GM19043 (cell line): ENCODE data around the gene INF2.
"Not testable (repeated sequence)": the region's sequence is repeated elsewhere in the genome, so short reads cannot be mapped to it uniquely, and the experiment has no call there.

Experiments
- ATAC-seq: cut with Tn5 transposase; IDR thresholded peaks from one replicate; pipeline ENCODE4 v1.9.1; 2021; ENCODE audit warnings: low read depth; ENCODE audit not compliant: unreplicated experiment

The INF2 gene

DNA sequence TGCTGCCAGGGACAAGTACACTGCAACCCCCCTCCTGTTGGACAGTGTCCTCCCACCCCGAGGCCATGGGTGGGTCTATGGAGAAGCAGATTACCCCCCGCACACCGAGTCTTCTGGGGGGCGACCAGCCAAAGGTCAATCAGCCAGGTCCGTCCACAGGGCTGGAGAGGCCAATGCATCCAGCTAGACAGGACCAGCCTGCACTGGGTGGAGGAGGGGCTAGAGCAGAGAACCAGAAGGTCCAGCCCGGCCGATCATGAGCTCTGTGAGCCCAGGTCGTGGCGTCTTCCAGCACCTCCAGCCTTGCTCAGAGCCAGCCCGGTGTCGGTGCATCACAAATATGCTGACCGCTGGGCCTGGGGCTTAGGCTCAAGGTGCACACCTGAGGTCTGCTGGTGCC lies 26.5 kb downstream of the INF2 start:
- no peak for ATAC-seq

DNA sequence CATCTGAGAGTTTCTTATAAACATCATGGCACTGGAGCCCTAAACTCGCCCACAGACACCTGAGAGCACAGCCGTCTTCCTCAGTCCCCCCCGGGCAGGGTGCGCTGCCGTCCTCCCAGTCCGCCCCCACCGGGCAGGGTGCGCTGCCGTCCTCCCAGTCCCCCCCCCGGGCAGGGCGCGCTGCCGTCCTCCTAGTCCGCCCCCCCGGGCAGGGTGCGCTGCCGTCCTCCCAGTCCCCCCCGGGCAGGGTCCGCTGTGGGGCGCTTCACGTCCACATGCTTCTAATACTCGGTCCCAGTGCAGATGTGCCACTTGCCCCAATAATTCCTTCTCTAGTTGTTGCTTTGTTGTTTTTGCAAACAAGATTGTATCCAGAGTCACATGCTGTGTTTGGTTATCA lies 27.7 kb downstream of the INF2 start:
- ATAC-seq: no peak

DNA sequence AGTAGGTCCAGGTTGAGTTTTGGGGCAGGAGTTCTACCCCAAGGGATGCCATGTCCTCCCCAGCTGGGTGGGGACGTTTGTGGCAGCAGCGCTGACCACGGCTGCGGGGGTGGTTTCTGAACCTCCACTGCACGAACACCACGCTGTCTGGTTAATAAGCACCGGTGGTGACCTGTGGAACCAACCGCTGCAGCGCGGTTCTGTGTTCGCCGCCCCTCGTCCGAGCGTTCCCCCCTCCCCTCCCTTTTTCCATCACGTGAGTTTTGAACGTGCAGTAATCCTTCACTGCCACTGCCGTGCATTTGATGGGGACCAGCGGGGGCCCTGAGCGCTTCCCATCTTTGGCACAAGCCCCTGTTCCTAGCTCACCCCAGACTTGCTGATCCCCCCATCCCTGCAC lies 28.2 kb downstream of the INF2 start:
- no peak for ATAC-seq

DNA sequence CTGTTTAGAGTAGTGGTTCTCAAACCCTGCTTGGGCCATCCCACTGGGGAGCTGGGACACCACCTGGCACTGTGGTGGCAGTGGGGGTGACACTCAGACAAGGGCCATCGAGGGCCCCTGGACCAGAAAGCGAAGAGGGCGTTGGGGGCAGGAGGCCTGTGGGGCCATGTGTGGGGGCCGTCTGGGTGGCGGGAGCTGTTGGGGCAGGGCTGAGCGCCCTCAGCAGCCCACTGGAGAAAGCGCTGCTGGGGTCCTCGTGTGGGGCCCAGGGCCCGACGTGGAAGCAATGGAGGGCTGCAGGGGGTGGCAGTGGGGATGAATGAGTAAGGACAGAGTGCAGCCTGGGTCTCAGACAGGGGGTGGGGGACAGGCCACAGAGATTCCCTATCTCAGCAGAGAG lies 28.7 kb downstream of the INF2 start:
- no peak for ATAC-seq

DNA sequence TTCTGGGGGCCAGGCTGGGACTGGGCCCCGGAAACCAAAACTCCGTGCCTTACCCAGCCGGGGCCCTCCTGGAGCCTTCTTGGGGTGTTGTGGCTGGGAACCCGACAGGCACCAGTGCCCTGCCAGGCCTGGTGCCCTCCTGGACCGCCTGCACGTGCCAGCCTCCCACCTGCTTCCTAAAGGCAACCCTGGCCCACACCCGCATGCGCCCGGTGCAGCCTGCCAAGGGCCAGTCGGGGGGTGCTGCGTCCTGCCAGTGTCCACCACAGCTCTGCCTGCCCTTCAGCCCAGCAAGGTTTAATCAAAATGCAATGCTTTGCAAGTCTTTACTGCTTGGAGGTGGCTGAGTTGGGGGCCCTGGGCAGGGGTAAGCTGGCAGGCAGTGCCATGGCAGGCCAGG lies 29.5 kb downstream of the INF2 start:
- no peak for ATAC-seq

DNA sequence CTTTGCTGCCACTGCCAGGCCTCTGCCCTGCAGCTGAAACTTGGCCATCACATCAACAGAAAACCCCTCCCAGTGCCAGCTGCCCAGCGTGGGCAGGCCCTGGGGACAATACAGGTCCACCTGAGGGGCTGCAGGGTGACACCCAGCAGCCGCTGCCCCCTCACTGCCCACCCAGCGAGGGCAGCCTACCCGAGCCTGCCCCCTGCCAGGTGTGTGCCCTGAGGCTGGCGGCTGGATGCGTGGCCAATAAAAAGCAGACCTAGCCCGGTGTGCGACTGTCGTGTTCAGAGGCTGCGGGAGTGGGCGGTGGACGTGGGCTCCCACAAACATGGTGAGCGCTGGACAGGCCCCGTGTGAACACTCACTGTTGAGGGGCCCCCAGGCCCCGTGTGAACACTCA lies 29.9 kb downstream of the INF2 start:
- ATAC-seq: no peak

DNA sequence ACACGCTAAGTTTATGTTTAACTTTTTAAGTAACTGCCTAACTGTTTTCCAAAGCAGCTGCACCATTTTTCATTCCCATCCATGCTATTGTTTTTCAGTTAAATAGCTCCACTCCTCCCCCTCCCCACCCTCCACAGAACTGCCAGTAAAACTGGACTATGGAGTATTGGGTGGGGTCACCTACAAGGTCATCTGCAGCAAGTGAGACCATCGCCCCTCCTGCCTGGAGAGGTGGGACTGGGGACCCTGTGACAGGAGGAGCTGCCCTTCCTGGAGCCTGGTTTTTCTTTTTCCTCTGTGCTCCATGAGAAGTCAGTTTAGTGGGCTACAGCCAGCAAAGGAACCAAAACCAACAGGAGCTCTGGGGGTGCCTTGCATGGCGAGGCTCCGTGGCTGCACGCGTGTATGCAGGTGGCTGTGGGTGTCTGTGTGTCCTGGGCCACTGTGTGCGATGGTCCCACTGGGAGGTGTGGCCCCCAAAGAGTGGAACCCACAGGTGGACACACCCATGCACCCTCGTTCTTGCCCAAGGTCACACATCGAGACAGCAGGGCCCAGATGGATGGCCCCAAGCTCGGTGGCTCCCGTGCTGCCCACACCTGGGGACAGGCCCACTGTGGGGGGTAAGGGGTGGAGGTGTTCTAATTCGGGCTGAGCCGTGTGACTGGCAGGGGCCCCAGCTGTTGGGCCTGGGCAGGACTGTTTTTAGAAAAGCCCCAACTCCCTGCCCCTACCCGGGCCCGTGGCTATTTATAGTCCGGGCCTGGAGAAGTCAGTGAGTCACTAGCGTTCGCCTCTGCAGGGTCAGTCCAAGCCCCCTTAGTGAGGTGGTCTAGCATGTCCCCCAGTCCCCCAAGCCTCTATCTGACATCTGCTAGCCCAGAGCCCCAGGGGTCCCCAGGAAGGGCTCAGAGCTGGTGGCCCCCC lies 32.4 kb downstream of the INF2 start:
- no peak for ATAC-seq

DNA sequence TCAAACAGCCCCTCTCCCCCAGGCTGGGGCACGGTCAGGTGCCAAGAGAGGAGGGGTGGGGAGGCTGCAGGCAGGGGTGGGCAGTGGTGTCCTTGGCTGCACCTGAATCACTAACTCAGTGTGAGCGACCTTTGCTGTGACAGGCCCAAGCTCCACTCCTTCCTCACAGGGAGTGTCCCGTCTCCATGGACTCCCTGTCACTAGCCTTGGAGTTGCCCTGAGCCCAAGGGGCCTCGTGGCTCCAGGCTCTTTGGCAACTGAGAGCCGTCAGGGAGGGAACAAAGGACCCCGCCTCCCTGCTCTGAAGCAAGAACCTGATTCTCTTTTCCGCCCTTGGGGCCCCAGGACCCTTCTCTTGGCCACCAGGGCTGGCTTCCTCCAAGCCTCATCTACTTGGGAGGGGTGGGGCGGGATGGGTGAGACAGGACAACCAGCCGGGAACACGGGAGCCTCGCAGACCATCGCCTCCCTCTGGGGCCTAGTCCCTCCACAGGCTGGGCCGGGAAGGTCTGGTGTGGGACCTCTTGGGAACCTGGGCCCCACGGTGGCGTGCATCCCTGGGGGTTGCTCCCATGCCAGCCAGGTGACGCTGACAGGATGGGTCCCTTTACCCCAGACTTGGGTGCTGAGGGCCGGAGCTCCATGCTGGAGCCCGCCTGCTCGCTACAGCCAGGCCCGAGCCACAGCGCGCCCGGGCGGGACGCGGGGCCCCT lies 33.7 kb downstream of the INF2 start:
- ATAC-seq: no peak

DNA sequence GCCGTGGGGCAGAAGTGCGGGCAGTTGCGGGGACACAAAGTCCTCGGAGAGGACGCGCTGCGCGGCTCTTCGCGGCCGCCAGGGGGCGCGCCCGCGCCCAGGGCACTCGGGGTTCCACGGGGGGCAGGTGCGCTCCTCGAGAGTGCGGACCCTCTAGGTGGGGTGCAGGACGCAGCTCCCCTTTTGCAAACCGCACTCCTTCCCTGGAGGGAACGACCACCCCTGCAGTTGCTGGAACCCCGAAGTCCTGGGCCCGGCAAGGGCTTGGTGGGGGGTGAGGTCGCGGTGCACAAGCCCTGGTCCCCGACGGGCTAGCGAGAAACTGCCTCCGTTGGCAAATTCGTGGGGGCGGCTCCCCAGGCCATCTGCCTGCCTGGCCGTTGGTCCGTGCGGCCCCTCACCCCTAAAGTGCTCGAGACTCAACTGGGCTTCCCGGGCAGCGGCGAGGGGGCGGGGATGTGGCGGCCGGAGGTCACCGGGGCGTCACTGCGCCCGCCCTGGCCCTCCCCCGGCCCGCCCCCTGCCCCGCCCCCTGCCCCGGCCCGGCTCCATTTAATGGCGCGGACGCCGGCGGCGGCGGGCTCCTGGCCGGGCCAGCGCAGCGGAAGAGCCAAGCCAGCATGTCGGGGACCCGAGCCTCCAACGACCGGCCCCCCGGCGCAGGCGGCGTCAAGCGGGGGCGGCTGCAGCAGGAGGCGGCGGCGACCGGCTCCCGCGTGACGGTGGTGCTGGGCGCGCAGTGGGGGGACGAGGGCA lies 34.4 kb downstream of the INF2 start, which contains the start of gene ADSS1:
TSS of gene ADSS1 (plus strand) at position 579 of the 756 bp plus-strand sequence. CDS start at position 621, 42 bp downstream.
- ATAC-seq: no peak

DNA sequence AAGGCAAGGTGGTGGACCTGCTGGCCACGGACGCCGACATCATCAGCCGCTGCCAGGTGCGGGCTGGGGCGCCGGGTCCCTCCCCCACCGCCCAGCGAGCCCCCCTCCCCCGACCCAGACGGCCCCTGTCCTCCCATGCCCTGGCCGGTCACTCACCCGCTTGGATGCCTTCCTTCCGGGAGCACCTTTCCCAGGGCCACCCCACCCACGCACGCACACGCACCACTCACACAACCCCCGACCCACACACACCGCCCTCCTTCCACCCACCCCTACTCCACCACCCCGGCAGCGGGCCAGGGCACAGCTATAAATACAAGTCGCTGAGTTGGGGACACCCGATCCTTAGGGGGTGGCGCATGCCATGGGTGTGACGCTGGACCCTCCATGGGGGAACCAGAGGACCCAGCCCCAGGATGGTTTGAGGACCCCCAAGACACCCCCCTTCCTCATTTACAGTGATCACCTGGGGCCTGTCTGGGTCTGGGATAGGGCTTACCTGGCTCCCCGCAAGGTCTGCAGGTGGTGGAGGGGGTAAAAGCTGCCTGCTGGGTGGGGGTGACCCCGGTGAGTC lies 35.1 kb downstream of the INF2 start:
- ATAC-seq: no peak

DNA sequence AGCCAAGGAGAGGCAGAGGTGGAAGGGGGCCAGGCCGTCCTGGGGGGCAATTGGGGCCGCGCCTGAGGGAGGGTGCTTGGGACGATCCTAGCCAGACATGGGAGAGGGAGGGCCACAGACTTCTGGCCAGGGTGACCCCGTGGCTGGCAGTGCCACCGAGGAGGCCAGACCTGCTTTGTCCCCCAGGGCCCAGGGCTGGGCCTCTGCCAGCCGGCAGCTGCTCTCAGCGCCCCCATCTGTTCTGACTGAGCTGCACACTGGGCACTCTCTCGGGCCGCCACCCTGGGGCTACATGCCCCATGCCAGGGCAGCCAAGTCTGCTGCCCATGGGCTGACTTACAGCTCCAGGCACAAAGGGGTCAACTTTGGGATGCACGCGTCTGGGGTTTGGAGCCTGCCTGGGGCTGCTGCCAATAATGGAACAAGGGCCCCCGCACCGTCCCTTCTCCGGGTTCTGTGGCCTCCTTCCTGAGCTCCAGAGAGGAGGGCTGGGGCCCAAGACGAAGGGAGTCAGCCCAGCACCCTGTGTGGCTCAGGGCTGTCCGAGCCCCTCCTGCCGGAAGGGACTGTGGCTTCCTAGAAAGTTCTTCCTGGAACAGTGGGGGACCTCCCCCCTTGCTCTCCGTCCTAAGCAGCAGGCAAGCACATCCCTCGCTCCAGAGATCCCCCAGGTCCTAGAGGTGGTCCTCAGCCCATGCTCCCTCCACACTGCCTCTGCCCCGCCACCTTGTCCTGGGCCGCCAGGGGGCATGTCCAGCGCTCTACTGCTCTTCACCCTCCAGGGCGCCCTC lies 35.8 kb downstream of the INF2 start:
- no peak for ATAC-seq

DNA sequence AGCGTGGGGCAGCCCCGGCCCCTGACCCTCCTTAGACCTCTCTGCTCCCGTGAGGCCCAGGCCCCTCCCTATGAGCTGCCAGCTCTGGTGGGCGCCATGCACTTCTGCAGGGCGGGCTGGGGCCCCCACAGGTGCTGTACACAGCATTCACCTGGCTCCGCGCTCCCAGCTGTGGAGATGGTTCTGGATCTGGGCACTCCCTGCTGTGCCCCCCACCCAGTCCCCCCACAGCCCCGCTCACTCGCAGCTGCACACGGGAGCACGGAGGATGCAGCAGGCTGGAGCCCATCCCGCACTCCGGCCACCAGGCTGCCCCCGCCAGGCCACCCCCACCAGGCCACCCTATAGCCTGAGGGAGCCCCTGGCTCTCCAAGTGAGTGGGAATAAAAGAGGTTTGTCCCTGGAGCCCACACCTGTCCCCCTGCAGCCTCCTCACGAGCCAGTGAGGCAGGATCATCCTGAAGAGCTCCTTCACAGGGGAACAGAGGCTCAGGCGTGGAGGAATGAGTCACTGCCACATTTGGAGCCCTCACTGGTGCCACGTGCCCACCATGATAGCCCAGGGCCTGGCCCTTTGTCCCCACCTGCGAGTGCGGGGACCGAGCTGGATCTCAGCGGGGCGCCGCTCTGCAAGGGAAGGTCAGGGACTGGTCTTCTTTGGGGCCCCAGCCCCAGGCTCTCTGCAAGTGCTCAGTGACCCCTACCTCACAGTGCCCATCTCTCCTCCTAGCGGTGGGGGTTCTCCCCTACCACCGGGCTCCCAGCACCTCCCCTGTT lies 36.5 kb downstream of the INF2 start:
- ATAC-seq: no peak

DNA sequence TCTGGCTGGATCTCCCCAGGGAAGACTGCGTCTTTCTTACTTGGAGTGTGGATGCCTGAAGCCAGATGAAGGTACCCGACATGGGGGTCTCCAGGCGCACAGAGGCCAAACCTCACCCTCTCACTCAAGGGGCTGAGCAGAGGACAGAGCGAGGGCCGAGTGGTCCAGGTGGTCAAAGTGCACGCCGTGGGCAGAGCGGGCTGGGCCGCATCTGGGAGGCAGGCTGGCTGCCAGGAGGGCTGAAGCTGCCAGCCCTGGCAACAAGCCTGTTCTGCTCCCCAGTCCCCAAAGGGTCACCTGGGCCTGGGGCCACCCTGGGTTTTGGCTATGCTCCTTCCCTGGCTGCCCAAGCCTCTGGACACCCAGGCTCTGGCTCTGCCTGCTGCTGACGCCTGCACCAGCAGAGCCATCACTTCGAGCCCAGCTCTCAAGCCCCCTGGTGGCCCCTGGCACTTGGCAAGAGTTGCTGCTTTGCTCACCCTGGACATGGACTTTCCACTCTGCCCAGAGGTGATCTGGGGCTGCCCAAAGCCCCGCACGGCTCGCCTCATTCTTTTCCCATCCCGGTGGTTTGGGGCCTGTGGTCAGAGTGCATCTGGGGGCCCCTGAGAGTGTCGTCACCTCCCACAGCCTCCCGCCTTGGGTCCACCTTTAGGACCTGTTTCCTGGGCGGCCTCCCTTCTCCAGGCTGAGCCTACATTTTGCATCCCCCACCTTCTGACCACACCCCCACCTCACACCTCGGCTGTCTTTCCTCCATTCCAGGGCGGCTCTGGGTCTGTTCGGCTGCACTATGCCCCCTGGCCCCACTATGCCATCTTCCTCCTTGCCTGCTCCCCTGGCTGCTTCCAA lies 37.4 kb downstream of the INF2 start:
- ATAC-seq: no peak

DNA sequence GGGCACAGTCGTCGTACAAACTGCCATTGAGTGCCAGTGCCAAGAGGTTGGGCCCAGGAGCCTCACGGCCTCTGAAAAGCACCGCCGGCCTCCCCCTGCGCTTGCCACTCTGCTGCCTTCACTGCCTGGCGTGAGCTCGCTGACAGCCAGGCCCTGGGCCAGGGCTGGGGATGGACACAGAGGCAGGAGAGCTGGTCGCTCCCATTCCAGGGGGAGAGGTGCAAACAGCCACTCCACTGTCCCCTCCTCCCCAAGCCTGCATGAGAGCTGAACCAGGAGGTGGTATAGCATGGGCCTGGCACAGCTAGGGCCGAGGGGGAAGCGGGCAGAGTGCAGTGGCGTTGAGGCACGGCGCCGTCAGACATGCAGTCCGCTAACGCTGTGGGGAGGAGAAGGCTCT lies 39.2 kb downstream of the INF2 start:
- no peak for ATAC-seq

DNA sequence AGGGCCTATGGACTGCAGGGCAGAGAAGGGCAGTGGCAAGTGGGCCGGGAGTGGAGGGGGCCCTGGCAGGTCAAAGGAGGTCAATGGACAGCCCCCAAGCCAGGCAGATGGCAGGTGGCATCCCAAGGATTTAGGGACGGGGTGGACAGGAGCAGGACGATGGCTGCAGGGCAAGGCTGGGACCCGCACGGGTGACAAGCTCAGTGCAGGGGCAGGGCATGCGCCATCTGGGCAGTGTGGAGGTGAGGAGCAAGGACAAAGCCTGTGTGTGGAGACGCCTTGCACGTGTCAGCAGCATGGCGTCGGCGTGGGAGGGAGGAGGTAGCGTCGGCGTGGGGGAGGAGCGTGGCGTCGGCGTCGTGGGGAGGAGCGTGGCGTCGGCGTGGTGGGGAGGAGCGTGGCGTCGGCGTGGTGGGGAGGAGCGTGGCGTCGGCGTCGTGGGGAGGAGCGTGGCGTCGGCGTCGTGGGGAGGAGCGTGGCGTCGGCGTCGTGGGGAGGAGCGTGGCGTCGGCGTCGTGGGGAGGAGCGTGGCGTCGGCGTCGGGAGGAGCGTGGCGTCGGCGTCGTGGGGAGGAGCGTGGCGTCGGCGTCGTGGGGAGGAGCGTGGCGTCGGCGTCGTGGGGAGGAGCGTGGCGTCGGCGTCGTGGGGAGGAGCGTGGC lies 39.9 kb downstream of the INF2 start:
- not testable (repeated sequence) for ATAC-seq

DNA sequence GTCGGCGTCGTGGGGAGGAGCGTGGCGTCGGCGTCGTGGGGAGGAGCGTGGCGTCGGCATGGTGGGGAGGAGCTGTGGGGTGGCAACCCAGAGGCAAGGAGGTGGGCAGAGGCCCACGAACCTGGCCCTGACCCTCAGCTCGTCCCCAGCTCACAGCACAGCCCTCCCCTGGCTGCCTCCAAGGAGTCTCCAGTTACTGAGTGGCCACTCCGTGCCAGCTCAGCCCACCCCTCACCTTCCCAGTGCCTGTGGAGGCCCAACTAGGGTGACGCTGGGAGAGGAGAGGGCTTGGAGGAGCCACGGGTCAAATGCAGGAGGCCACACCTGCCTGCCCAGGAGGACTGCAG lies 40.4 kb downstream of the INF2 start:
- ATAC-seq: no peak

DNA sequence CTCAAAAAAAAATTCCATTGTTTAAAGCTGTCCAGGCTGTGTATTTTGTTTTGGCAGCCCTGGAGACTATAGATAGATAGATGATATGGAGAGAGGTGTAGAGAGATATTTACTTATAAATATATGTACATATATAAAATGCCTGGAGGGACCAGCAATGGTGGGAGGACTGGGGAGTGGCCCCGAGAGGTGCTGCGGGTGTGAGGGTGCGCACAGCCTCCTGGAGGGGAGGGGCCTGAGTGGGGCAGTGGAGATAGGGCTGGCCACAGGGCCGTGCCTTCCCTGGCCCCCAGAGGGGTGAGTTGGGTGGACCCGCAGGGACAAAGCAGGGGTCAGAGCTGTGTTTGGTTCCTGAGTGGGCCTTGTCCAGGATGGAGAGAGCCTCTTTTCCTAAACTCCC lies 41.1 kb downstream of the INF2 start:
- ATAC-seq: no peak
